Measurements from ENCODE around the gene LFNG. TPM values are rescaled to one million over a fixed set of nuclear protein-coding genes. Genes with fewer than 3 reads are reported as not detected.

LFNG gene
- total and polyA plus RNA-seq, 2 of the 13 experiments (the other 11 are each of a cell fraction or from before 2014, with no cell fraction given): 0.44 to 1.5 TPM

GRCh38 chr7:2511769-2512168 is 7.8 kb upstream of the LFNG start (continued):
- peak; percentile 60; the same call in 1 of the 2 replicates for TF ChIP-seq TFDP1 (CRISPR knock-in tag; IDR thresholded peaks at IDR 0.05; ENCODE audit: borderline replicate concordance)
- TF ChIP-seq BCL3 (CRISPR knock-in tag; IDR thresholded peaks at IDR 0.05): peak; percentile 36; the same call in 1 of the 2 replicates
- TF ChIP-seq KMT2B (CRISPR knock-in tag; IDR thresholded peaks at IDR 0.05): no peak
- TF ChIP-seq ZNF18 (CRISPR knock-in tag; IDR thresholded peaks at IDR 0.05; ENCODE audit: insufficient replicate concordance): peak; percentile 7
- no peak for TF ChIP-seq RBAK (CRISPR knock-in tag; IDR thresholded peaks at IDR 0.05)
- TF ChIP-seq SOX6 (IDR thresholded peaks at IDR 0.05): no peak
- 0 out of 2 replicates have a peak, but pooled peaks have one; percentile 11 for TF ChIP-seq SOX6 (CRISPR knock-in tag; IDR thresholded peaks at IDR 0.05)
- TF ChIP-seq ESRRA (CRISPR knock-in tag; IDR thresholded peaks at IDR 0.05; ENCODE audit: low read depth): no peak
- 0 out of 2 replicates have a peak, but pooled peaks have one; percentile 28 for TF ChIP-seq IRX3 (CRISPR knock-in tag; IDR thresholded peaks at IDR 0.05; ENCODE audit: borderline replicate concordance, low read depth)
- 0 out of 2 replicates have a peak, but pooled peaks have one; percentile 13 for TF ChIP-seq GATA4 (IDR thresholded peaks at IDR 0.05; ENCODE audit: borderline replicate concordance, low read depth)
- no peak for TF ChIP-seq PAWR (CRISPR knock-in tag; IDR thresholded peaks at IDR 0.05; ENCODE audit: borderline replicate concordance)
- TF ChIP-seq ZNF687 (CRISPR knock-in tag; IDR thresholded peaks at IDR 0.05): peak; percentile 83

All from HepG2 (cell line).